ENCODE results near the gene MAP3K1. TPM values are rescaled to one million over a fixed set of nuclear protein-coding genes. Genes with fewer than 3 reads are reported as not detected.
A peak's percentile ranks its signal among the peaks of the same experiment; 100 is the strongest.

MAP3K1 gene
- total and polyA plus RNA-seq, 11 donors, result 2.1 to 19.5 (median 6.8) TPM

DNA sequence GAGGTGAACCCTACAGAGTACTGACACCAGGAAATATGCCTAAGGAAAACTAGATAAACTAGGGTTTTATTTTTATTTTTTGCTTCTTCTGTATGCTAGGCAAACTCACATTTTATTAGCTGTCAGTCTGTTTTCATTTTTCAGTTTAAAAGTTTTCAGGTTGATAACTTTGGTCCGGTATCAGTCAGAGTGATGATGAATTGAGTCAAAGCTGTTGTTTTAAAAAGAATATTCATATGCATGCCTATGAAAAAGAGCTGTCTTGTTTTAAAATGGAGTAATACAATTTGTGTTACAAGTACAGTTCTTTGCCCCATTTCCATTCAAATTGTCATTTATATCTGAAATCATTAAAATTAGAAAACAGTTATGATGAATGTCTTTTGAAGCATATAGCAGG lies 22.6 kb downstream of the MAP3K1 start:
- Histone ChIP-seq H3K9me3 (no peaks in the 10 kb centered on the region), H3K4me3 (no peak overlapping the region), H3K27me3 (no peaks in the 10 kb centered on the region), H3K4me1 (peaks cover 0 to 91% (median 52%) of the 10 kb centered on the region in 12 donors), H3K36me3 (no peaks in the 10 kb centered on the region), H3K27ac (peak overlapping the region in 10 of 12 donors; percentile 9 to 63 (median 32))
- no peak for ATAC-seq
- intact Hi-C loops (cut with DNase I), result loop anchor here in 9 of 10 donors (1.0 to 10.0 kb wide), 4 partner anchors 353 to 568 kb away; no protein-coding TSS in a partner anchor
- TF ChIP-seq, protein P1, sequence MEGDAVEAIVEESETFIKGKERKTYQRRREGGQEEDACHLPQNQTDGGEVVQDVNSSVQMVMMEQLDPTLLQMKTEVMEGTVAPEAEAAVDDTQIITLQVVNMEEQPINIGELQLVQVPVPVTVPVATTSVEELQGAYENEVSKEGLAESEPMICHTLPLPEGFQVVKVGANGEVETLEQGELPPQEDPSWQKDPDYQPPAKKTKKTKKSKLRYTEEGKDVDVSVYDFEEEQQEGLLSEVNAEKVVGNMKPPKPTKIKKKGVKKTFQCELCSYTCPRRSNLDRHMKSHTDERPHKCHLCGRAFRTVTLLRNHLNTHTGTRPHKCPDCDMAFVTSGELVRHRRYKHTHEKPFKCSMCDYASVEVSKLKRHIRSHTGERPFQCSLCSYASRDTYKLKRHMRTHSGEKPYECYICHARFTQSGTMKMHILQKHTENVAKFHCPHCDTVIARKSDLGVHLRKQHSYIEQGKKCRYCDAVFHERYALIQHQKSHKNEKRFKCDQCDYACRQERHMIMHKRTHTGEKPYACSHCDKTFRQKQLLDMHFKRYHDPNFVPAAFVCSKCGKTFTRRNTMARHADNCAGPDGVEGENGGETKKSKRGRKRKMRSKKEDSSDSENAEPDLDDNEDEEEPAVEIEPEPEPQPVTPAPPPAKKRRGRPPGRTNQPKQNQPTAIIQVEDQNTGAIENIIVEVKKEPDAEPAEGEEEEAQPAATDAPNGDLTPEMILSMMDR (IDR thresholded peaks at IDR 0.05), result no peak
- no peak for TF ChIP-seq POLR2A (IDR thresholded peaks at IDR 0.05)
- no peak for DNase-seq
- 67 to 88% (median 80%) methylated on average over 1 of the region's 1 CpG for WGBS, 4 donors

DNA sequence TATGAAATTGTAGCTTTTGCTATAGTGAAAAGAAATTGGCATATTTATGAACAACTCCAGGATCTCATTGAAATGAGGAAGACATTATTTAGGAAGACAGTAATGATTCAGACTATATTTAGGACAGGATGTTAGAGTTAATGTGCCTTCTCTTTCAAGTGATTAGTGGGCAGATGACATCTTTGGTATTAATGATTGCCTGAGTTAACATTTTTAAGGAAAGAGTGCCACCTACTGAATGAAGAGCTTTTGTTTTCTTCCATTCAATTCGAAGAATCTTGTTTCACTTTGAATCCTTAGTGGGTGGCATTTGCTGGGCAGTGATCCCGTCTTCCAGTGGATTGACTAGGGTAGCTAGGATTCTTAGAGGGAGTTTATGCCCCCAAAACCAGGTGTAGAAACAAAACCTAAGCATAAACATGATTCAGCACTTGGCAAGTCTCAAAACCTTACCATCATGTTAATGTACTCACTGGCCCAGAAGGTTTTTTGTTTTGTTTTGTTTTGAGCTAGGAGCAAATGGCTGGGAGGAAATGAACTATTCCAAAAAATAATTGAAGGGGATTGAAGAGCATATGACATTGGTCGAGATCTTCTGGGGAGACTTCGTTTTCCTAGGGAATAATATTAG lies 23.2 kb downstream of the MAP3K1 start:
- DNase-seq, result no peak
- Histone ChIP-seq H3K4me3 (peak overlapping the region in 3 of 12 donors; percentile 18 to 19 (median 19)), H3K36me3 (no peaks in the 10 kb centered on the region), H3K4me1 (peaks cover 0 to 86% (median 49%) of the 10 kb centered on the region in 12 donors), H3K9me3 (no peaks in the 10 kb centered on the region), H3K27ac (peak overlapping the region in 10 of 12 donors; percentile 9 to 63 (median 32)), H3K27me3 (no peaks in the 10 kb centered on the region)
- 14 to 34% (median 21%) methylated on average over 4 of the region's 4 CpGs for WGBS, 4 donors
- intact Hi-C loops (cut with DNase I), result loop anchor here in 8 of 10 donors (1.0 to 10.0 kb wide), 4 partner anchors 354 to 568 kb away; no protein-coding TSS in a partner anchor
- ATAC-seq, result peak; percentile 30 to 74 (median 67)
- TF ChIP-seq POLR2A (IDR thresholded peaks at IDR 0.05), result no peak
- TF ChIP-seq, protein P1 (IDR thresholded peaks at IDR 0.05), result peak; percentile 35 to 75 (median 61)

DNA sequence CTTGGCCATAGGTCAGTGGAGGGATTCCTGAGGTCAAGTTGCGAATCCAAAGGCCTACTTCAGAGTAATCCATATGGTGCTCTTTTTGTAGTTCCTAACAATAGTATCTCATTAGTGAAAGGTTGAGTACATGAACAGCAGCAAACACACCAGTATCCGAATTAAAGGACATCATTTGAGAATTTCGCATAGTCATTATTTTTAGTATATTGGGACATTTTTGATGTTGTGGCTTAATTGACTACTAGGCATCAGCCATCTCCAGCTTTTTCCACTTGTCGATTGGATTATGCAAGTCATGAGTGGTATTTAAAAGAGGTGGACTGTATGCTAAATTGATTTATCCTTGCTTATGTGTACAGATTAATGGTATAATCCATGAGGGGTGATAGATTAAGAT lies 23.7 kb downstream of the MAP3K1 start:
- no peak for TF ChIP-seq POLR2A (IDR thresholded peaks at IDR 0.05)
- TF ChIP-seq, protein P1 (IDR thresholded peaks at IDR 0.05), result no peak
- intact Hi-C loops (cut with DNase I), result loop anchor here in 5 of 10 donors (1.0 to 10.0 kb wide), 4 partner anchors 354 to 569 kb away; no protein-coding TSS in a partner anchor
- Histone ChIP-seq H3K4me1 (peaks cover 0 to 80% (median 43%) of the 10 kb centered on the region in 12 donors), H3K36me3 (no peaks in the 10 kb centered on the region), H3K27me3 (no peaks in the 10 kb centered on the region), H3K9me3 (no peaks in the 10 kb centered on the region), H3K4me3 (no peak overlapping the region), H3K27ac (peak overlapping the region in 10 of 12 donors; percentile 9 to 63 (median 26))
- DNase-seq (no peak), ATAC-seq (no peak)
- WGBS, 4 donors, result 80 to 89% (median 83%) methylated on average over 4 of the region's 4 CpGs

DNA sequence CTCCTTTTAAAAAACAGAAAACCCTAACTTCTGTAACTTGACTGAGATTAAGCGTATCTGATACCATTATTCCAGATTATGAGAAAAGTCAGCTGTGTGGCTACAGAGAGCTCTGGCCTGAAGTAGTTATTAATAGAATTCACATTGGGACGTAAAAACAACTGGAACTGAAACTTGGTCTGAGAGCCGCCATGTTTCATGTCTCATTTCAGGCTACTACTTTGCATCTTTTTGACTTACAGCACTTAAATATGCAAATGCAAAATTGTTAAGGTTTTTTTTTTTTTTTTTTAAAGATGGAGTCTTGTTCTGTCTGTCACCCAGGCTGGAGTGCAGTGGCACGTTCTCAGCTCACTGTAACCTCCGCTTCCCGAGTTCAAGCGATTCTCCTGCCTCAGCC lies 25.2 kb downstream of the MAP3K1 start:
- 72 to 79% (median 77%) methylated on average over 7 of the region's 7 CpGs for WGBS, 4 donors
- H3K4me1 ChIP-seq, result peaks cover 0 to 81% (median 50%) of the 10 kb centered on the region in 12 donors
- intact Hi-C loops (cut with DNase I), result loop anchor here in 1 of 10 donors (2.0 kb wide), 1 partner anchor 570 kb away; no protein-coding TSS in a partner anchor

More for the DNA sequence above, 25.2 kb downstream of the MAP3K1 start:
- Histone ChIP-seq H3K36me3 (no peaks in the 10 kb centered on the region), H3K9me3 (no peaks in the 10 kb centered on the region), H3K4me3 (no peak overlapping the region), H3K27ac (peak overlapping the region in 8 of 12 donors; percentile 6 to 61 (median 26)), H3K27me3 (no peaks in the 10 kb centered on the region)
- ATAC-seq, result peak in 3 of 4 donors; percentile 28 to 66 (median 51)
- TF ChIP-seq POLR2A (IDR thresholded peaks at IDR 0.05), result no peak
- TF ChIP-seq, protein P1 (IDR thresholded peaks at IDR 0.05), result no peak
- DNase-seq, result no peak

All from heart left ventricle (tissue), 16 donors.